HepG2 (cell line): ENCODE data around the gene NOTUM. TPM values are rescaled to one million over a fixed set of nuclear protein-coding genes. Genes with fewer than 3 reads are reported as not detected.

Experiments
- BCL6 ChIP-seq: IDR thresholded peaks from 2 replicates; pipeline ENCODE4 v1.6.1; 2016; ENCODE audit warnings: missing genetic modification reagents, missing compliant biosample characterization
- CBX5 ChIP-seq: sonication (generic); formaldehyde crosslinking; IDR thresholded peaks from 2 replicates; pipeline ENCODE4 v1.4.0; 2020; ENCODE audit warnings: missing genetic modification reagents, borderline replicate concordance
- HNF4A ChIP-seq: sonication (generic); formaldehyde crosslinking; IDR thresholded peaks from 2 replicates; pipeline ENCODE4 v1.4.0; 2020; ENCODE audit warnings: missing genetic modification reagents
- KLF16 ChIP-seq, 2 experiments: sonication (generic) in 1 of 2; formaldehyde crosslinking in 1 of 2; IDR thresholded peaks; 2 replicates each; pipeline versions ENCODE4 v1.6.1 to v1.8.0; 2016 to 2023; ENCODE audit warnings: missing genetic modification reagents in 2 of 2, missing compliant biosample characterization in 1 of 2
- NFIB ChIP-seq: sonication (generic); formaldehyde crosslinking; IDR thresholded peaks from 2 replicates; pipeline ENCODE4 v1.9.0; 2021; ENCODE audit warnings: missing genetic modification reagents, mild to moderate bottlenecking, borderline replicate concordance
- SIN3B ChIP-seq: fragments of 150-350 bp; IDR thresholded peaks from 2 replicates; pipeline ENCODE4 v1.6.1; 2014; ENCODE audit warnings: low read length
- SMAD3 ChIP-seq: sonication (generic); formaldehyde crosslinking; IDR thresholded peaks from 2 replicates; pipeline ENCODE4 v1.4.0; 2020; ENCODE audit warnings: missing genetic modification reagents
- SOX6 ChIP-seq, 2 experiments: fragments of 450-650 bp in 1 of 2; sonication (generic) in 1 of 2; formaldehyde crosslinking in 1 of 2; IDR thresholded peaks; 2 replicates each; pipeline versions ENCODE4 v1.4.0 to v1.6.1; 2017 to 2020; ENCODE audit warnings: antibody characterized with exemption in 1 of 2, mild to moderate bottlenecking in 1 of 2, missing genetic modification reagents in 1 of 2
- SP1 ChIP-seq, 2 experiments: fragments of 450-650 bp in 1 of 2; sonication (generic) in 1 of 2; formaldehyde crosslinking in 1 of 2; IDR thresholded peaks; 2 replicates each; pipeline versions ENCODE4 v1.4.0 to v1.6.1; 2016 to 2020; ENCODE audit warnings: missing genetic modification reagents in 1 of 2
- SP140L ChIP-seq: sonication (generic); formaldehyde crosslinking; IDR thresholded peaks from 2 replicates; pipeline ENCODE4 v1.4.0; 2020; ENCODE audit warnings: missing genetic modification reagents, borderline replicate concordance
- YEATS4 ChIP-seq: sonication (generic); formaldehyde crosslinking; IDR thresholded peaks from 2 replicates; pipeline ENCODE4 v1.4.0; 2020; ENCODE audit warnings: missing genetic modification reagents, borderline replicate concordance
- ZKSCAN8 ChIP-seq: IDR thresholded peaks from 2 replicates; pipeline ENCODE4 v1.6.1; 2016; ENCODE audit warnings: borderline replicate concordance, missing genetic modification reagents, missing compliant biosample characterization
- ZNF230 ChIP-seq: sonication (generic); formaldehyde crosslinking; IDR thresholded peaks from 2 replicates; pipeline ENCODE4 v1.4.0; 2020; ENCODE audit warnings: mild to moderate bottlenecking, missing genetic modification reagents
- ZNF549 ChIP-seq: sonication (generic); formaldehyde crosslinking; IDR thresholded peaks from 2 replicates; pipeline ENCODE4 v1.5.0; 2020; ENCODE audit warnings: missing genetic modification reagents
- ZNF572 ChIP-seq: sonication (generic); formaldehyde crosslinking; IDR thresholded peaks from 2 replicates; pipeline ENCODE4 v1.5.1; 2020; ENCODE audit warnings: mild to moderate bottlenecking, missing genetic modification reagents
- ZSCAN29 ChIP-seq: sonication (generic); formaldehyde crosslinking; conservative IDR thresholded peaks from 2 replicates; pipeline ENCODE4 v1.4.0; 2020; ENCODE audit warnings: mild to moderate bottlenecking, missing genetic modification reagents
- ZZZ3 ChIP-seq: sonication (generic); formaldehyde crosslinking; IDR thresholded peaks from 2 replicates; pipeline ENCODE4 v1.4.0; 2020; ENCODE audit warnings: missing genetic modification reagents, mild to moderate bottlenecking, borderline replicate concordance
- polyA plus RNA-seq, 8 experiments: library from polyadenylated mRNA; depleted of rRNA in 3 of 8; stranded (reverse) in 7 of 8; unstranded in 1 of 8; fragments of >200 nt; fragmentation: Illumina TruSeq in 4 of 8; extraction: Trizol in 4 of 8; gene quantifications; 2 replicates each; pipeline versions ENCODE4 v1.2.1 to v1.2.3, GENCODE V29; 2011 to 2016; ENCODE audit warnings: low read depth in 4 of 8, missing spikeins in 1 of 8, mixed read lengths in 1 of 8; ENCODE audit not compliant: insufficient read depth in 1 of 8
- total RNA-seq, 5 experiments: library from RNA; depleted of rRNA; stranded (reverse); fragments of >200 nt; fragmentation: Illumina TruSeq; extraction: Trizol; gene quantifications; 2 replicates each; pipeline ENCODE4 v1.2.3, GENCODE V29; 2016; ENCODE audit warnings: low read depth in 1 of 5
- TF ChIP-seq, protein P1 (sequence below): sonication (generic); formaldehyde crosslinking; IDR thresholded peaks from 2 replicates; pipeline ENCODE4 v1.5.1; 2020; ENCODE audit warnings: mild to moderate bottlenecking, missing genetic modification reagents, moderate library complexity
- TF ChIP-seq, protein P2 (sequence below): sonication (generic); formaldehyde crosslinking; IDR thresholded peaks from 2 replicates; pipeline ENCODE4 v1.8.0; 2022; ENCODE audit warnings: low read depth, missing genetic modification reagents
- TF ChIP-seq, protein P3 (sequence below): sonication (generic); formaldehyde crosslinking; IDR thresholded peaks from 2 replicates; pipeline ENCODE4 v1.5.0; 2020; ENCODE audit warnings: missing genetic modification reagents, mild to moderate bottlenecking, borderline replicate concordance
- TF ChIP-seq, protein P4 (sequence below): sonication (generic); formaldehyde crosslinking; IDR thresholded peaks from 2 replicates; pipeline ENCODE4 v1.4.0; 2020; ENCODE audit warnings: missing genetic modification reagents

Gene NOTUM
- total and polyA plus RNA-seq, 2 of the 13 experiments (the other 11 are each of a cell fraction or from before 2014, with no cell fraction given), result 150 to 160 TPM

DNA sequence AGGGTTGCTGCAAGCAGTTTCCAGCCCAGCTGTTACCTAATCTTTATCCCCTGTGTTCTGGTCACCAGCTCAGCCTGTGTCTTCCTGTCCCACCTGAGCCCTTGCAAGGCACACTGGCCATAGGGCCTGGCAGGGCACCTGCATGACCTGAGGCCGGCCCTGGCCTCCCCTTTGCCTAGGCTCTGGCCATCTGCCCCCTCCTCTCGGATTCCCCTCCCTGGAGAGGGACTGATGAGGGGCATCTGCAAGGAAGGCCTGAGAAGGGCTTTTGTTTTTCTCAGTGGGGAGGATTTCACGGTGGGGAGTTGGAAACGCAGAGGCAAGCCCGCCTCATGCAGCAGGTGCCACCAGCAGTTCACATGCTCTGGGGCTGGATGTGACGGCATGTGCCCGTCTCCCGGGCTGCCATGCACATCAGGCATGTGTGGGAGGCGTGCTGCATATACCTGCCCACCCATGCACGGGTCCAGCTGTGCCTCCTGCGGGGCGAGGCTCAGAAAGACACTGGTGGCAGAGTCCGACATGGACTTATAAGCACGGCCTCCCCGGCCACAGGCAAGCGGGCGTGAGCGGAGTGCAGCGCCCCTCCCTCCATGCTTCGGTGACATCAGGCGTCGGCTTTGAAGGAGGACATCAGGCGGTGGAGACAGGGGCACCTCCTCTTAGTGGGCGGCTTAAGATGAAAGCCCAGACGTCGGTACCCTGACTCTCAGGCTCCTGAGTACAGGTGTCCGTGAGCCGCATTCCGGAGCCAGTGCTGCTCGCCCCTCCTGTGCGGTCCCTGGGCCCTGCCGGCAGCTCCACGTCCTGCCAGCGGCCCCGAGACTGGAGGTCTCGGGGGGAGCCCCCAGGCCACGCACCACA, 33.0 kb upstream of the NOTUM start (continued):
- TF ChIP-seq, protein P1, sequence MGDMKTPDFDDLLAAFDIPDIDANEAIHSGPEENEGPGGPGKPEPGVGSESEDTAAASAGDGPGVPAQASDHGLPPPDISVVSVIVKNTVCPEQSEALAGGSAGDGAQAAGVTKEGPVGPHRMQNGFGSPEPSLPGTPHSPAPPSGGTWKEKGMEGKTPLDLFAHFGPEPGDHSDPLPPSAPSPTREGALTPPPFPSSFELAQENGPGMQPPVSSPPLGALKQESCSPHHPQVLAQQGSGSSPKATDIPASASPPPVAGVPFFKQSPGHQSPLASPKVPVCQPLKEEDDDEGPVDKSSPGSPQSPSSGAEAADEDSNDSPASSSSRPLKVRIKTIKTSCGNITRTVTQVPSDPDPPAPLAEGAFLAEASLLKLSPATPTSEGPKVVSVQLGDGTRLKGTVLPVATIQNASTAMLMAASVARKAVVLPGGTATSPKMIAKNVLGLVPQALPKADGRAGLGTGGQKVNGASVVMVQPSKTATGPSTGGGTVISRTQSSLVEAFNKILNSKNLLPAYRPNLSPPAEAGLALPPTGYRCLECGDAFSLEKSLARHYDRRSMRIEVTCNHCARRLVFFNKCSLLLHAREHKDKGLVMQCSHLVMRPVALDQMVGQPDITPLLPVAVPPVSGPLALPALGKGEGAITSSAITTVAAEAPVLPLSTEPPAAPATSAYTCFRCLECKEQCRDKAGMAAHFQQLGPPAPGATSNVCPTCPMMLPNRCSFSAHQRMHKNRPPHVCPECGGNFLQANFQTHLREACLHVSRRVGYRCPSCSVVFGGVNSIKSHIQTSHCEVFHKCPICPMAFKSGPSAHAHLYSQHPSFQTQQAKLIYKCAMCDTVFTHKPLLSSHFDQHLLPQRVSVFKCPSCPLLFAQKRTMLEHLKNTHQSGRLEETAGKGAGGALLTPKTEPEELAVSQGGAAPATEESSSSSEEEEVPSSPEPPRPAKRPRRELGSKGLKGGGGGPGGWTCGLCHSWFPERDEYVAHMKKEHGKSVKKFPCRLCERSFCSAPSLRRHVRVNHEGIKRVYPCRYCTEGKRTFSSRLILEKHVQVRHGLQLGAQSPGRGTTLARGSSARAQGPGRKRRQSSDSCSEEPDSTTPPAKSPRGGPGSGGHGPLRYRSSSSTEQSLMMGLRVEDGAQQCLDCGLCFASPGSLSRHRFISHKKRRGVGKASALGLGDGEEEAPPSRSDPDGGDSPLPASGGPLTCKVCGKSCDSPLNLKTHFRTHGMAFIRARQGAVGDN (CRISPR knock-in tag), result peak; percentile 88
- TF ChIP-seq SOX6 (IDR thresholded peaks at IDR 0.05), result no peak
- peak; percentile 6; the same call in 1 of the 2 replicates for TF ChIP-seq SOX6 (CRISPR knock-in tag; IDR thresholded peaks at IDR 0.05)
- TF ChIP-seq ZNF572, result 0 out of 2 replicates have a peak, but pooled peaks have one; percentile 13
- no peak for TF ChIP-seq SIN3B
- no peak for TF ChIP-seq ZSCAN29 (CRISPR knock-in tag)
- TF ChIP-seq SP140L, result no peak
- no peak for TF ChIP-seq NFIB (CRISPR knock-in tag)
- TF ChIP-seq SMAD3 (CRISPR knock-in tag), result no peak; the same call in 1 of the 2 replicates
- peak in 1 of 2 experiments; percentile 13; a peak in 1 of 4 replicates for TF ChIP-seq KLF16 (CRISPR knock-in tag; IDR thresholded peaks at IDR 0.05)
- TF ChIP-seq ZZZ3, result no peak
- 0 out of 2 replicates have a peak, but pooled peaks have one; percentile 8 for TF ChIP-seq ZKSCAN8 (CRISPR knock-in tag)
- no peak; the same call in 1 of the 2 replicates for TF ChIP-seq ZNF549 (CRISPR knock-in tag)
- TF ChIP-seq, protein P2, sequence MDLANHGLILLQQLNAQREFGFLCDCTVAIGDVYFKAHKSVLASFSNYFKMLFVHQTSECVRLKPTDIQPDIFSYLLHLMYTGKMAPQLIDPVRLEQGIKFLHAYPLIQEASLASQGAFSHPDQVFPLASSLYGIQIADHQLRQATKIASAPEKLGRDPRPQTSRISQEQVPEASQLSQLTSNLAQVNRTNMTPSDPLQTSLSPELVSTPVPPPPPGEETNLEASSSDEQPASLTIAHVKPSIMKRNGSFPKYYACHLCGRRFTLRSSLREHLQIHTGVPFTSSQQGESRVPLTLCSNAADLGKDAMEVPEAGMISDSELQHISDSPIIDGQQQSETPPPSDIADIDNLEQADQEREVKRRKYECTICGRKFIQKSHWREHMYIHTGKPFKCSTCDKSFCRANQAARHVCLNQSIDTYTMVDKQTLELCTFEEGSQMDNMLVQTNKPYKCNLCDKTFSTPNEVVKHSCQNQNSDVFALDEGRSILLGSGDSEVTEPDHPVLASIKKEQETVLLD (CRISPR knock-in tag), result no peak
- TF ChIP-seq, protein P3, sequence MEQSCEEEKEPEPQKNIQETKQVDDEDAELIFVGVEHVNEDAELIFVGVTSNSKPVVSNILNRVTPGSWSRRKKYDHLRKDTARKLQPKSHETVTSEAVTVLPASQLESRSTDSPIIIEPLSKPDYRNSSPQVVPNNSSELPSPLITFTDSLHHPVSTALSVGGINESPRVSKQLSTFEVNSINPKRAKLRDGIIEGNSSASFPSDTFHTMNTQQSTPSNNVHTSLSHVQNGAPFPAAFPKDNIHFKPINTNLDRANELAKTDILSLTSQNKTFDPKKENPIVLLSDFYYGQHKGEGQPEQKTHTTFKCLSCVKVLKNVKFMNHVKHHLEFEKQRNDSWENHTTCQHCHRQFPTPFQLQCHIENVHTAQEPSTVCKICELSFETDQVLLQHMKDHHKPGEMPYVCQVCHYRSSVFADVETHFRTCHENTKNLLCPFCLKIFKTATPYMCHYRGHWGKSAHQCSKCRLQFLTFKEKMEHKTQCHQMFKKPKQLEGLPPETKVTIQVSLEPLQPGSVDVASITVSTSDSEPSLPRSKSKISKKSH (CRISPR knock-in tag), result peak; percentile 78; the same call in 1 of the 2 replicates
- TF ChIP-seq YEATS4, result peak; percentile 8; the same call in 1 of the 2 replicates
- TF ChIP-seq CBX5 (CRISPR knock-in tag), result no peak; the same call in 1 of the 2 replicates
- TF ChIP-seq SP1 (IDR thresholded peaks at IDR 0.05), result no peak
- TF ChIP-seq SP1 (CRISPR knock-in tag; IDR thresholded peaks at IDR 0.05), result no peak
- no peak; the same call in 1 of the 2 replicates for TF ChIP-seq HNF4A
- no peak; the same call in 1 of the 2 replicates for TF ChIP-seq ZNF230 (CRISPR knock-in tag)
- TF ChIP-seq, protein P4, sequence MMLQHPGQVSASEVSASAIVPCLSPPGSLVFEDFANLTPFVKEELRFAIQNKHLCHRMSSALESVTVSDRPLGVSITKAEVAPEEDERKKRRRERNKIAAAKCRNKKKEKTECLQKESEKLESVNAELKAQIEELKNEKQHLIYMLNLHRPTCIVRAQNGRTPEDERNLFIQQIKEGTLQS (CRISPR knock-in tag), result peak; percentile 6; the same call in 1 of the 2 replicates
- TF ChIP-seq BCL6, result no peak
